ENCODE results near the gene ERLIN1.

ERLIN1 gene

DNA sequence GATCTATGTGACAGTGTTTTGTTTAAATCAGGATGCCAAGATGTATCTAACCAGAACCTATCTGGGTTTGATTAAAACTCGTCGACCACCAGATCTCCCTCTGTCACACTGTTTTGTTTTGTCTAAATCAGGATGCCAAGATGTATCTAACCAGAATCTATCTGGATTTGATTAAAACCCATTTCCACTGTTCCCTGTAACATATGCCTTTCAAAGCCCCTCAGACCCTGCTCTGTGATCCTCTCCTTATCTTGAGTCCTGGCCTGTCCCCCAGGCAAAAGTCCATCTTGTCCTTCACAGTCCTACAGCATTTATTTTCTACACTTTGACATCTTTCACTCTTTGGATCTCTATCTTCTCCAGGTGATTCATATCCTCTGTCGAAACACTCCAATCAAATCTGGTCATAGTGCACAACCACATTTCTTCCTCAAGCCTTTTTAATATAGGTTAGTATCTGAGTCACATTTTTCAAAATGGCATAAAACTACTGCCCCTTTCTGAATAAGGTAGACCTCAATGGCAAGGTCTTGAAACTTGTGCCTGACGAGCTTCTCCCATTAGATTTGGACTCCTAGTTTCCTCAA lies 32.5 kb downstream of the ERLIN1 start:
- TF ChIP-seq TAF1 (IDR thresholded peaks at IDR 0.05; ENCODE audit: borderline replicate concordance, insufficient read depth, low read length): no peak
- no peak for TF ChIP-seq SIN3A (IDR thresholded peaks at IDR 0.05; ENCODE audit: borderline replicate concordance, insufficient read depth, low read length)
- no peak for TF ChIP-seq FOXP2 (optimal IDR thresholded peaks at IDR 0.05; ENCODE audit: borderline replicate concordance, extremely low read depth, extremely low read length, insufficient read depth)
- TF ChIP-seq POLR2AphosphoS5 (IDR thresholded peaks at IDR 0.05; ENCODE audit: low read depth, low read length): no peak
- TF ChIP-seq, protein P1, sequence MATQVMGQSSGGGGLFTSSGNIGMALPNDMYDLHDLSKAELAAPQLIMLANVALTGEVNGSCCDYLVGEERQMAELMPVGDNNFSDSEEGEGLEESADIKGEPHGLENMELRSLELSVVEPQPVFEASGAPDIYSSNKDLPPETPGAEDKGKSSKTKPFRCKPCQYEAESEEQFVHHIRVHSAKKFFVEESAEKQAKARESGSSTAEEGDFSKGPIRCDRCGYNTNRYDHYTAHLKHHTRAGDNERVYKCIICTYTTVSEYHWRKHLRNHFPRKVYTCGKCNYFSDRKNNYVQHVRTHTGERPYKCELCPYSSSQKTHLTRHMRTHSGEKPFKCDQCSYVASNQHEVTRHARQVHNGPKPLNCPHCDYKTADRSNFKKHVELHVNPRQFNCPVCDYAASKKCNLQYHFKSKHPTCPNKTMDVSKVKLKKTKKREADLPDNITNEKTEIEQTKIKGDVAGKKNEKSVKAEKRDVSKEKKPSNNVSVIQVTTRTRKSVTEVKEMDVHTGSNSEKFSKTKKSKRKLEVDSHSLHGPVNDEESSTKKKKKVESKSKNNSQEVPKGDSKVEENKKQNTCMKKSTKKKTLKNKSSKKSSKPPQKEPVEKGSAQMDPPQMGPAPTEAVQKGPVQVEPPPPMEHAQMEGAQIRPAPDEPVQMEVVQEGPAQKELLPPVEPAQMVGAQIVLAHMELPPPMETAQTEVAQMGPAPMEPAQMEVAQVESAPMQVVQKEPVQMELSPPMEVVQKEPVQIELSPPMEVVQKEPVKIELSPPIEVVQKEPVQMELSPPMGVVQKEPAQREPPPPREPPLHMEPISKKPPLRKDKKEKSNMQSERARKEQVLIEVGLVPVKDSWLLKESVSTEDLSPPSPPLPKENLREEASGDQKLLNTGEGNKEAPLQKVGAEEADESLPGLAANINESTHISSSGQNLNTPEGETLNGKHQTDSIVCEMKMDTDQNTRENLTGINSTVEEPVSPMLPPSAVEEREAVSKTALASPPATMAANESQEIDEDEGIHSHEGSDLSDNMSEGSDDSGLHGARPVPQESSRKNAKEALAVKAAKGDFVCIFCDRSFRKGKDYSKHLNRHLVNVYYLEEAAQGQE (IDR thresholded peaks at IDR 0.05; ENCODE audit: insufficient read depth in 1 of 2, low read depth in 2 of 2, low read length in 2 of 2): no peak

DNA sequence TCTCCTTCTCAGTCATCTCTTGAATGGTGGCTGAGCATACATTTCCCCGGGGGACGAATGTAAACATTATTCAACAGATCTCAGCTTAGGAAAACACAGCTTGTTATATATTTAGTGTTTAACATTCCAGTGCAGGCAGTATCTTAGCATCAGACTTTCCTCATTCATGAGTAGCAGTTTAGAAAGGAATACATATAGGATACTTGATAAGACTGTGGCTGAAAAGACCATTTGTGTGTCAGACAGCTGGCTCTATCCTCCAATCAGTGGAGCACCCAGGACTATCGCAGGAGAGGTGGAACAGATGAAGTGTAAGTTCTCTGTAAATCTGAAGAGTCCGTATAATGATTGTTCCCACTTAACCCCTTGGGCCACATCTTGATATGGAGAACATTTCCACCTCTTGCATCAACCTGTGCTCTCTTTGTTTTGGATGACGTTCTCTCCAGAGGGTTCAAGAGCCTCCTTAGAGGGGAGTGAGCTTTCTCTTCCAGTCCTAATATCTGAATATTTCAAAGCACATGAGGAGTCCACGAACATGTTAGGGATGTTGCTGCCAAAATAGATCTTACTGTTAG lies 34.0 kb downstream of the ERLIN1 start:
- TF ChIP-seq POLR2AphosphoS5 (IDR thresholded peaks at IDR 0.05; ENCODE audit: low read depth, low read length): no peak
- no peak for TF ChIP-seq SIN3A (IDR thresholded peaks at IDR 0.05; ENCODE audit: borderline replicate concordance, insufficient read depth, low read length)
- TF ChIP-seq TAF1 (IDR thresholded peaks at IDR 0.05; ENCODE audit: borderline replicate concordance, insufficient read depth, low read length): no peak
- TF ChIP-seq FOXP2 (optimal IDR thresholded peaks at IDR 0.05; ENCODE audit: borderline replicate concordance, extremely low read depth, extremely low read length, insufficient read depth): no peak
- TF ChIP-seq, protein P1 (IDR thresholded peaks at IDR 0.05; ENCODE audit: insufficient read depth in 1 of 2, low read depth in 2 of 2, low read length in 2 of 2): no peak

DNA sequence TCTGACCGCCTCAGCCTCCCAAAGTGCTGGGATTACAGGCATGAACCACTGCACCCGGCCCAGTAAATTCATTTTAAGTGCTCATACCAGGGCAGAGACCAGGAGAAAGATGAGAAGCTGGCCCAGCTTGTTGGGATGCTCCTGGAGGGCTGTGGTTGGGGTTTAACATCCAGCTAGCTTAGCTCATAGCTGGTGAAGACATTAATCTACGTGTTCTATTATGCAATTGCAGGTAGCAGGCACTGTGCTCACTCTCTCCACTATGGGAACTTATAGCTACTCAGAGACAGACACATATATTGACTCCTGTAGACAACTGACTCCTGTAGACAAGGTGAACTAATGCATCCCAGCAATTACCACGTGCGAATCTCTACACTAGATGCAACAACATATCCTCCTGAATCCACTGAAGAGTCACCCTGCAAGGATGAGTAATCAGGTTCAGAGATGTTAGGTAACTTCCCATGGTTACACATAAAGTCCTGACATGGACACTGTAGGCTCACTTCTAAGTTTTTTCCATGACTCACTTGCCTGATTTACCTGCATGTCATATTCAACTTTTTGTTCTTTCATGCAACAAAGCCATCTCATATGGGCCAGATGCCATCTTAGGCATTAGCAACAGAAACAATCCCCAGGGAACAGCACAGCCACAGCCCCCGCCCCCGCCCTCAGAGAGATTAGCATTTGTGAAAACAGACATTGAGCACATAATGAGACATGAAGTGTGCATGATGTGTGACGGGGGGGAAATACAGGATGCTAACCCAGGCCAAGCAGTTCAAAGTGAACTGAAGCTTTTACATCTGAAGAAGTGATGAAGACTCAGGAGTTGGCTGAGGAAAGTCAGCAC lies 37.2 kb downstream of the ERLIN1 start:
- no peak for TF ChIP-seq FOXP2 (optimal IDR thresholded peaks at IDR 0.05; ENCODE audit: borderline replicate concordance, extremely low read depth, extremely low read length, insufficient read depth)
- TF ChIP-seq POLR2AphosphoS5 (IDR thresholded peaks at IDR 0.05; ENCODE audit: low read depth, low read length): no peak
- no peak for TF ChIP-seq TAF1 (IDR thresholded peaks at IDR 0.05; ENCODE audit: borderline replicate concordance, insufficient read depth, low read length)

DNA sequence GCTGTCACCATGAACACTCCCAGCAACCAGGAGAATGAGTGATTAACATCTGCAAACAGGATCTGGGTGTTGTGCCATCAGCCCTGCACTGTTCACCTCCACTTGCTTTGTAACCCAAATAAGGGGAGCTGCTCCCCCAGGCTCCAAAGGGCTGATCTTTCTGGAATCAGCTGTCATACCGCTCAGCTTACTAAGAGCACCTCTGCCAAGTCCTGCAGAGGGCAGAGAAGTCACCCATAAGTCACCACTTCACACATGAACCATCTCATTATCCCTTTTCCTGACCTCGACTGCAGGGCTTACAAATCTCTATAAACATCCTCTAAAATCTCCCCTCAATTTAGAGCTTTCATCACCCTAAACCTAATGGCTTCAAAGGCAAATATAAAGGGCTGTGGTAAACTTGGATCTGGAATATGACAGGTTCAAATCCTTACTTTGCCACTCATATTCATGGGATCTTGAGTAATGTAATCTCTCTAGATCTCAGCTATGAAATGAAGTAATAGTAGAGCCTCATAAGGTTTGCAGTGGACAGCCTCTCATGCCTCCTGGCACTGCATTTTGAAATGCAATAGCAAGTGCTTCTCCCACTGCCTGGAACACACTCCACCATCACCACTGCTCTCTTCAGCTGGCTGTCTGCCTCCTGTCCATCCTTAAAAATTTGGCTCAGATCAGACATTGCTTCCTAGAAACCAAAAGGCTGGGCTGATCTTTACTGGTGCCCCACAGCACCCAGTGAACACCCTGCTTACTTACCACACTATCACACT lies 38.8 kb downstream of the ERLIN1 start:
- TF ChIP-seq FOXP2 (optimal IDR thresholded peaks at IDR 0.05; ENCODE audit: borderline replicate concordance, extremely low read depth, extremely low read length, insufficient read depth) (no peak), POLR2AphosphoS5 (IDR thresholded peaks at IDR 0.05; ENCODE audit: low read depth, low read length) (no peak), TAF1 (IDR thresholded peaks at IDR 0.05; ENCODE audit: borderline replicate concordance, insufficient read depth, low read length) (no peak), SIN3A (IDR thresholded peaks at IDR 0.05; ENCODE audit: borderline replicate concordance, insufficient read depth, low read length) (no peak)
- TF ChIP-seq, protein P1 (IDR thresholded peaks at IDR 0.05; ENCODE audit: insufficient read depth in 1 of 2, low read depth in 2 of 2, low read length in 2 of 2): no peak

DNA sequence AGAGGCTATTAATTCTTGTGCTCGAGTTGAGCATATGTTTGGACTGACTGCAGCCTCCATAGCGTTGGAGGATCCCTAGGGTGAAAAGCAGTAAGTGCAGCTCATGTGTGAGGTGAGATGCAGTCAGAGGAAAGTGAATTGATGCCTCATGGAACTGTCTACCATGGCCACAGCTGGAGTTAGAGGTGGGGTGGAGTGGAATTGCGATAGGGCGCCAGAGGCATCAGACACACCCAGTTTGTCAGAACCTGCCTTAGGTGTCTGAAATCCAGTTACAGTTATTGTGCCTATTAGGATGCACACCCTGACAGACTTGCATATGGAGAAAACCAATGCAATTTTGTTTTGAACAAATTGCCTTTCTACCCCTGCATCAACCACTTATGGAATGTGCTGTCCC lies 39.4 kb downstream of the ERLIN1 start:
- TF ChIP-seq POLR2AphosphoS5 (IDR thresholded peaks at IDR 0.05; ENCODE audit: low read depth, low read length): no peak
- no peak for TF ChIP-seq TAF1 (IDR thresholded peaks at IDR 0.05; ENCODE audit: borderline replicate concordance, insufficient read depth, low read length)
- TF ChIP-seq, protein P1 (IDR thresholded peaks at IDR 0.05; ENCODE audit: insufficient read depth in 1 of 2, low read depth in 2 of 2, low read length in 2 of 2): no peak
- no peak for TF ChIP-seq FOXP2 (optimal IDR thresholded peaks at IDR 0.05; ENCODE audit: borderline replicate concordance, extremely low read depth, extremely low read length, insufficient read depth)
- TF ChIP-seq SIN3A (IDR thresholded peaks at IDR 0.05; ENCODE audit: borderline replicate concordance, insufficient read depth, low read length): no peak

All from PFSK-1 (cell line).